Natural killer cell (primary cell): ENCODE measurements around the gene JARID2. TPM values are rescaled to one million over a fixed set of nuclear protein-coding genes. Genes with fewer than 3 reads are reported as not detected.
A peak's percentile ranks its signal among the peaks of the same experiment; 100 is the strongest.

Experiments
- ATAC-seq, 3 donors: fragments of 150-1000 bp in 2 of 3; fragments of 200-7000 bp in 1 of 3; cut with Tn5 transposase; 1 replicate in 1 of 3; 2 replicates in 2 of 3; pipeline ENCODE4 v1.10.0; 2021; ENCODE audit warnings: mild to moderate bottlenecking in 2 of 3, moderate library complexity in 2 of 3
- DNase-seq, 2 donors: peaks; one replicate each; pipeline versions ENCODE4 v3.0.0 to v3.0.0-alpha.2; 2013 to 2021; ENCODE audit warnings: mixed read lengths in 1 of 2
- H3K27ac ChIP-seq: one replicate; pipeline ENCODE4 v1.5.1; 2013; ENCODE audit warnings: mild to moderate bottlenecking, low read length
- H3K27me3 ChIP-seq: one replicate; pipeline ENCODE4 v1.6.1; 2013; ENCODE audit warnings: low read length; ENCODE audit not compliant: control insufficient read depth, insufficient read depth
- H3K36me3 ChIP-seq: one replicate; pipeline ENCODE4 v1.6.1; 2013; ENCODE audit warnings: low read length; ENCODE audit not compliant: control insufficient read depth, insufficient read depth
- H3K4me1 ChIP-seq: one replicate; pipeline ENCODE4 v1.6.1; 2013; ENCODE audit warnings: low read length; ENCODE audit not compliant: control insufficient read depth, insufficient read depth
- H3K4me3 ChIP-seq: one replicate; pipeline ENCODE4 v1.5.1; 2013; ENCODE audit warnings: low read length
- H3K9me3 ChIP-seq: one replicate; pipeline ENCODE4 v1.6.1; 2013; ENCODE audit warnings: low read length; ENCODE audit not compliant: control insufficient read depth, insufficient read depth
- H3K27ac Mint-ChIP-seq, 2 donors: one replicate each; pipeline ENCODE4 v1.8.0; 2022; ENCODE audit warnings: mild to moderate bottlenecking in 2 of 2, mixed read lengths in 2 of 2, moderate library complexity in 1 of 2
- H3K27me3 Mint-ChIP-seq, 2 donors: one replicate each; pipeline ENCODE4 v1.8.0; 2022; ENCODE audit warnings: low read depth in 2 of 2, mixed read lengths in 2 of 2
- H3K36me3 Mint-ChIP-seq: one replicate; pipeline ENCODE4 v1.8.0; 2022; ENCODE audit warnings: mixed read lengths
- H3K4me1 Mint-ChIP-seq, 2 donors: one replicate each; pipeline ENCODE4 v1.8.0; 2022; ENCODE audit warnings: mixed read lengths in 2 of 2
- H3K4me3 Mint-ChIP-seq: one replicate; pipeline ENCODE4 v1.8.0; 2022; ENCODE audit warnings: mild to moderate bottlenecking, moderate library complexity, mixed read lengths
- H3K9me3 Mint-ChIP-seq, 2 donors: one replicate each; pipeline ENCODE4 v1.8.0; 2022; ENCODE audit warnings: mixed read lengths in 2 of 2
- CTCF ChIP-seq: fragments of 200-600 bp; IDR thresholded peaks from one replicate; pipeline ENCODE4 v1.8.0; 2022; ENCODE audit warnings: antibody characterized with exemption
- WGBS: methylation state at CpG from one replicate; pipeline ENCODE4 v1.1.7; 2013; ENCODE audit warnings: missing lambda C conversion rate; ENCODE audit not compliant: insufficient coverage; 5-methylcytosine and 5-hydroxymethylcytosine counted together
- intact Hi-C: fragments of 100-400 bp; cut with micrococcal nuclease; formaldehyde crosslinking; loops from one replicate; pipeline ENCODE4 v1.14.2; 2022
- total RNA-seq, 4 donors: library from RNA; stranded (reverse); fragments of 120-200 nt in 1 of 4; gene quantifications; one replicate each; pipeline versions ENCODE4 v1.2.3 to v1.2.4, GENCODE V29; 2013 to 2022

Gene JARID2
- total RNA-seq, 3 donors from 2014 or later (not counting 1 experiment from before 2014, with no cell fraction given) = 49.9 to 60.9 (median 60.5) TPM

GRCh38 chr6:15252195-15252594, 6.3 kb downstream of the JARID2 start:
- 55% methylated on average over 1 of the region's 3 CpGs for WGBS
- H3K27ac ChIP-seq = no peak overlapping the region
- ATAC-seq = no peak
- Mint-ChIP-seq H3K36me3 (no peaks in the 10 kb centered on the region), H3K9me3 (no peaks in the 10 kb centered on the region), H3K4me1 (peaks cover 83 to 93% of the 10 kb centered on the region in 2 donors), H3K4me3 (peak overlapping the region; percentile 25), H3K27me3 (no peaks in the 10 kb centered on the region), H3K27ac (peak overlapping the region; percentile 93 to 99)
- H3K4me3 ChIP-seq = no peak overlapping the region
- no peaks in the 10 kb centered on the region for H3K36me3 ChIP-seq
- no peaks in the 10 kb centered on the region for H3K9me3 ChIP-seq
- no peaks in the 10 kb centered on the region for H3K27me3 ChIP-seq
- DNase-seq = no peak
- peaks cover 55% of the 10 kb centered on the region for H3K4me1 ChIP-seq
- intact Hi-C loops = no loop called here
- TF ChIP-seq CTCF = no peak

- H3K4me3 Mint-ChIP-seq = peak overlapping the region; percentile 56
- H3K4me1 ChIP-seq = peaks cover 59% of the 10 kb centered on the region
- ATAC-seq (no peak), DNase-seq (no peak)
- no peaks in the 10 kb centered on the region for H3K36me3 ChIP-seq
- no peaks in the 10 kb centered on the region for H3K27me3 ChIP-seq
- no peaks in the 10 kb centered on the region for H3K36me3 Mint-ChIP-seq
- no peaks in the 10 kb centered on the region for H3K9me3 Mint-ChIP-seq
- intact Hi-C loops = no loop called here
- peaks cover 88 to 97% of the 10 kb centered on the region in 2 donors for H3K4me1 Mint-ChIP-seq
- no peak for TF ChIP-seq CTCF
- H3K27ac ChIP-seq = peak overlapping the region; percentile 55
- no peaks in the 10 kb centered on the region for H3K27me3 Mint-ChIP-seq
- WGBS = 36% methylated on average over 13 of the region's 14 CpGs
- no peak overlapping the region for H3K4me3 ChIP-seq
- H3K9me3 ChIP-seq = no peaks in the 10 kb centered on the region
- H3K27ac Mint-ChIP-seq = peak overlapping the region; percentile 93 to 99
Measured at GRCh38 chr6:15253203-15254022, 7.5 kb downstream of the JARID2 start.

- no peaks in the 10 kb centered on the region for H3K36me3 Mint-ChIP-seq
- H3K9me3 ChIP-seq = no peaks in the 10 kb centered on the region
- no peak for DNase-seq
- H3K36me3 ChIP-seq = no peaks in the 10 kb centered on the region
- H3K27ac ChIP-seq = peak overlapping the region; percentile 55
- no peak for TF ChIP-seq CTCF
- no peaks in the 10 kb centered on the region for H3K9me3 Mint-ChIP-seq
- no peaks in the 10 kb centered on the region for H3K27me3 ChIP-seq
- no peak for ATAC-seq
- H3K4me3 ChIP-seq = no peak overlapping the region
- H3K4me1 Mint-ChIP-seq = peaks cover 91 to 100% of the 10 kb centered on the region in 2 donors
- intact Hi-C loops = no loop called here
- WGBS = 81% methylated on average over 11 of the region's 14 CpGs
- no peaks in the 10 kb centered on the region for H3K27me3 Mint-ChIP-seq
- H3K4me3 Mint-ChIP-seq = peak overlapping the region; percentile 56
- H3K27ac Mint-ChIP-seq = peak overlapping the region; percentile 93 to 99
- peaks cover 60% of the 10 kb centered on the region for H3K4me1 ChIP-seq
Measured at GRCh38 chr6:15254070-15254975, 8.5 kb downstream of the JARID2 start.
